Measurements from ENCODE around the gene PMCH.

- TF ChIP-seq, protein P1, sequence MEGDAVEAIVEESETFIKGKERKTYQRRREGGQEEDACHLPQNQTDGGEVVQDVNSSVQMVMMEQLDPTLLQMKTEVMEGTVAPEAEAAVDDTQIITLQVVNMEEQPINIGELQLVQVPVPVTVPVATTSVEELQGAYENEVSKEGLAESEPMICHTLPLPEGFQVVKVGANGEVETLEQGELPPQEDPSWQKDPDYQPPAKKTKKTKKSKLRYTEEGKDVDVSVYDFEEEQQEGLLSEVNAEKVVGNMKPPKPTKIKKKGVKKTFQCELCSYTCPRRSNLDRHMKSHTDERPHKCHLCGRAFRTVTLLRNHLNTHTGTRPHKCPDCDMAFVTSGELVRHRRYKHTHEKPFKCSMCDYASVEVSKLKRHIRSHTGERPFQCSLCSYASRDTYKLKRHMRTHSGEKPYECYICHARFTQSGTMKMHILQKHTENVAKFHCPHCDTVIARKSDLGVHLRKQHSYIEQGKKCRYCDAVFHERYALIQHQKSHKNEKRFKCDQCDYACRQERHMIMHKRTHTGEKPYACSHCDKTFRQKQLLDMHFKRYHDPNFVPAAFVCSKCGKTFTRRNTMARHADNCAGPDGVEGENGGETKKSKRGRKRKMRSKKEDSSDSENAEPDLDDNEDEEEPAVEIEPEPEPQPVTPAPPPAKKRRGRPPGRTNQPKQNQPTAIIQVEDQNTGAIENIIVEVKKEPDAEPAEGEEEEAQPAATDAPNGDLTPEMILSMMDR (IDR thresholded peaks at IDR 0.05), result no peak
- TF ChIP-seq POLR2A (IDR thresholded peaks at IDR 0.05), result no peak
Measured at GRCh38 chr12:102204025-102204424, 6.4 kb upstream of the PMCH start.

All from testis (tissue), 2 donors.